HG03175 (cell line): ENCODE results near the gene NRBF2.

ENCODE experiments used
- ATAC-seq: cut with Tn5 transposase; IDR thresholded peaks from one replicate; pipeline ENCODE4 v1.9.1; 2021; ENCODE audit warnings: mild to moderate bottlenecking, moderate library complexity; ENCODE audit not compliant: unreplicated experiment

NRBF2 gene

DNA sequence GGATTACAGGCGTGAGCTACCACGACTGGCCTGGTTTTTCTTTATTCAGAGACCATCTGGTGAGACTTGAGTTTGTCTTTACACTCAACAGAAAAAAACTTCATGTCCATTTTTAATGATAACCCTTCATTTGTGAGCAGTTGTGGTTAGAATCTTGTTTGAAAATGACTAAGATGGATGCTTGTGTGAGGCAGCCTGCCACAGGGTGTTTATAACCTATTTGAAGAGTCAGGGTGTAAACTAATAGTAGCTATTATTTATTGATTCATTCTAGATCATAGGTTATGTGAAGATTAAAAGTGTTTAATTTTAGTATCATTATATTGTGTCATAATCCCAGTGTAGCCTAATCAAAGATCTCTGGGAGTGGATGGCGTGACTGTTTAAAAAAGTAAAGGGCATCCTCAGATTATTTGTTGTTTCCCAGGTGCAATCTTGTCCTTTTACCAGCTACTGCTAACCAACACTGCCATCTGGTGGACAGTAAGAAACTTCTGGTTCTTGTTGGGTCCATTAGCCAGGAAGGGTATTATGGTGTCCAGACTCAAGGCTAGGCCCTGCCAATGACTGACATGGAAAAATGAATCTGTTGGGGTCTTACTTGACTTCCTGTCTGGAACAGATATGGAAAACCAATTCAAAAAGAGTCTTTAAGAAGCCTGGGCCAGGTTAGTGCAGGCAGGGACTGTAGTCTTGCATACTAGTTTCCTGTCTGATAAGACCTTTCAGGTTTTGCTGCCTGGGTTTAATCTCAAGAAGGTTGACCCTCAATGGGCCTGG is 24.9 kb downstream of the NRBF2 start:
- ATAC-seq: peak; percentile 75

DNA sequence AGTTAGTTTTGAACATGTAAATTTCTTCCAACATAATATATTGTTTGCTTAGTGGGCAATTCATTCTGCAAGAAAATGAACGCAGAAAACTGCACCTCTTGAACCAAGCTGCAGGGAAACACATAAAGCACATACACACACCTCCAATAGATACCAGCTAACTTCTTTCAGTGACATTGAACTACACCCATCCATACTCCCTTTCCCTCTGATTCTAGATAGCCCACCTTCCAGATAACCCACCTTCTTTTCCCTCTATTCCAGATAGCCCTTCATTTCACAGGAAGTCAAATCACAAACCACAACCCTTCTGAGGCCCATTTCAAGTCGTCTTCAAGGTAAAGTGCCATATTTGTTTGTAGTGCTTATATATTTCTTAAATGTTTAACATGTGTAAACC is 28.5 kb downstream of the NRBF2 start:
- ATAC-seq: no peak

GRCh38 chr10:63164166-63164623 is 31.1 kb downstream of the NRBF2 start:
- no peak for ATAC-seq

- ATAC-seq: no peak
These were observed 32.1 kb downstream of the NRBF2 start for GRCh38 chr10:63165249-63165648.

DNA sequence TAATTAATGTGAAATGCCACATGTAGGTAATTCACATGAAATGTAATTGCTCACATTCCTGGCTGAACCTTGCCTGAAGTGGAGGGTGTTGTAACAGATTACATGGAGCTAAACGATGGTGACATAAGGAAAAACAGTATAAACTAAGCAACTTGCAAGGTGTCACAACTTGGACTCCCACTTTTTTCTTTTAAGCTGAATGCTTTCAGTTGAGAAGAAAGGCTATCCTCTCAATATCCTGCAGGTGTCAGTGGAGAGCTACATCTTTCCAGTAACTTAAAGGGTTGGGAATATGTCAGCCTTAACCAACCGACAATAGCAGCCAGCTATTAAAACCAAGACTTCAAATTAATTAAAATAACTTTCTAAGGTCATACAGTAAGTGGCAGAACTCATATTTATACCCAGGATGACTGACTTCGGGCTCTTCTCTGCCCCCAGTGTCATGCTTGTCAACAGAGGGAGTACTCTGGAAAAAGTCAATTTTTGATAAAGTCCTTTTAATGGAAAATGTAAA is 33.7 kb downstream of the NRBF2 start:
- ATAC-seq: peak; percentile 58

- no peak for ATAC-seq
These were observed 35.8 kb downstream of the NRBF2 start for GRCh38 chr10:63168821-63169462.

DNA sequence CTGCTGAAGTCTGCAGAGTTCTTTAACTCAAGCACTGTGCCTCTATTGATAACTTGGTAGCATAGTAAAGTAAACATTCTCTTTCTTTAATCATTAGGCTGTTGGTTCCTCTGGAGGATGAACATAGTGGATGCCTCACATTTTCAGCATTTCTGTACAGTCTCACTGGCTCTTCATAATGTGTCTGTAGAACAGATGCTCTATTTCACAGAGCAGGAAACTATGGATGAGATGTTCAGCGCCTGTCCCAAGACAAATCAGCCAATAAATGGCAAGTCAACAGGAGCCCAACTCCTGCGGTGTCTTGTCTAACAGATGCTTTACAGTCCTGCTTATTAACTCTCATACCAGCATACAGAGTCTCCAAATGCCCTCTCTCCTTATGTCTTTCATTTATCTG is 36.5 kb downstream of the NRBF2 start:
- no peak for ATAC-seq

- no peak for ATAC-seq
These were observed 38.2 kb downstream of the NRBF2 start for GRCh38 chr10:63171255-63171855.

DNA sequence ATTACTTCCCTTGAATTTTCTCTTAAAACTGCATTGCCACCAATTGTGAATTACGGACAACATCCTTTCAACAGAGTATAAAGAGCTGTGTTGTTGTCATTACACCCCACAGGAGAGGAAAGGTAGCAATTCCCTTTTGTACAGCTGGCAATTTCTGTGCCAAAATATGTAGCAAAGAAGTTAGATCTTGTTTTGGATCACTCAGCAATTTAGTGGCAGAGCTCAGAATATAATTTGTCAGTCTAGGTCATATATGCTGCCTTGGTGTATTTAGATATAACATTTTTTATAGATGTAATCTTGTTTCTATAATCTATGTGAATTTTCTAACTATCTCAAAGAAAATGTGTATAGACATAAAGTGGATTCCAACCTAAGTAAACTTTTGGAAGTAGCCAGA is 38.8 kb downstream of the NRBF2 start:
- no peak for ATAC-seq

DNA sequence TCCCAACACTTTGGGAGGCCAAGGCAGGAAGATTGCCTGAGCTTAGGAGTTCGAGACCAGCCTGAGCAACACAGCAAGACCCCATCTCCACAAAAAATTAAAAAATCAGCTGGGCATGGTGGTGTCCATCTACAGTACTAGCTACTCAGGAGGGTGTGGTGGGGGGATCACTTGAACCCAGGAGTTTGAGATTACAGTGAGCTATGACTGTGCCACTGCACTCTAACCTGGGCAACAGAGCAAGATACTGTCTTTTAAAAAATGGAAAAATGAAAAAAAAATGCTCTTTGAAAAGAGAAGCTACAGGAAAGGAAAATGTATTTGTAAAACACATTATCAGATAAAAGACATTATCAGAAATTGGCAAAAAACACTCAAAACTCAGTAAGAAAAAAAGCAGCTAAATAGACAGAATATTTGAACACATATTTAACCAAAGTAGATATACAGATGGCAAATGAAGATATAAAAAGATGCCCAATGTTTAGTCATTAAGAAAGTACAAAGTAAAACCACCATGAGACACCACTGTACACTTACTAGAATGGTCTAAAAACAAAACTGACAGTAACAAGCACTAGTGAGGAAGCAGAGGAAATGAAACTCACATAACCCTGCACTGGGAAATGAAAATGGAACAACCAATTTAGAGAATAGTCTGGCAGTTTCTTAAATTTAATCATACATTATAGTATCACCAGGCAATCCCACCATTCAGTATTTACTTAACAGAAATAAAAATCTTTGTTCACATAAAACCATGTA is 40.5 kb downstream of the NRBF2 start:
- peak; percentile 100 for ATAC-seq

DNA sequence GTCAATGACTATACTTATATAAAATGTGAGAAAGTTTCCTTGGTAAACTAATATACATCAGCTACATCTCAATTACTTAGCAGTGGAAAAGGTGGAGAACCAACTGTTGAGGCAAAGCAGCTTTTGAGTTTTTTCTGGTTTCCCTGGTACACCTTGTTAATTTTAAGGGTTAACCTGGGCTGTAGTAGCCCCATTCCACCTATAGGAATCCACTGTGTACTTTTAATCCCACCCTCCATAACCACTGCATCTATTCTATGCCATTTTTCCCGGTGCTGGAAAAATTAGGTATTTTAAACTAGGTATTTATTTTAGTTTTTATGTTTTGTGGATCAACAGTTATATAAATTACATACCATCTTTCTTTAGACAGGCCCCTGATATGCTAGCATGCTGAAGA is 42.4 kb downstream of the NRBF2 start:
- ATAC-seq: no peak

- ATAC-seq: no peak
These were observed 59.7 kb downstream of the NRBF2 start for GRCh38 chr10:63192826-63193225.

- ATAC-seq: no peak
These were observed 64.4 kb downstream of the NRBF2 start for GRCh38 chr10:63197344-63198092.

DNA sequence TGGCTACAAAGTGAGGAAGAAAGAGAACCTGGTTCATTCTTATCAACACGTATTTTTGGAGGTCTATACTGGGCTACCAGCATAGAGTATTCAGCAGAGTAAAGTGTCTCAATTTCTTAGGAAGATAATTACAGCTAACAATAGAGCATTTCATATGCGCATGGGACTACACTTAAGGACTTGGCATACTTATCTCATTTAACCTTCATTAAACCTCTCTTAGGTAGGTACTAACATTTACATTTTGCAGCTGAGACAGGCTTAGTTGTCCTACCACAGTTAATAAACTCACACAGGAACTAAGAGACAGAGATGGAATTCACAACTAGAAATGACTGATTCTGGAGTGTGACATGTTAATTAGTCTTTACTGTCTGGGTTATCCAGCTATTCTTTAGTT is 66.6 kb downstream of the NRBF2 start:
- no peak for ATAC-seq

DNA sequence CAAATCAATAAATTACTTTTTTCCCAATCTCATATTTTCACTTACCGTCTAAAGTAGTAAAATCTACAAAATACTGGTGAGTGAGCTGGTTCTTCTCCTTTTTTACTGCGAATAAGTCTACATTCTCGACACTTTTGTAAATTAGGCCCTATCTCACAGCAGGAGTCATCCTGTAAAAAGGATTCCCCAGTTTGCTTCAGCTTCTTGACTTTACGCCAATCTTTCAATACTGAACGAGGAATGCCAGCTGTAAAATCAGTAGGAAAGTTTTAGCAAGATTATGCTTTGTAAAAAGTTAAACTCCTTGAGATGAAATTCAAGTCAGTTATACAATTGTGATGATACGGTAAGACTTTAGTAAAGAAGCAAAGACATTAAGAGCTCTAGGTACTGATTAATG is 67.3 kb downstream of the NRBF2 start:
- ATAC-seq: no peak

- ATAC-seq: no peak
These were observed 68.0 kb downstream of the NRBF2 start for GRCh38 chr10:63201118-63201517.
